Progenitor cell of endocrine pancreas (in vitro differentiated cells): ENCODE results near the gene ALLC. TPM values are rescaled to one million over a fixed set of nuclear protein-coding genes. Genes with fewer than 3 reads are reported as not detected.

Experiments
- DNase-seq: peaks from one replicate; pipeline ENCODE4 v3.0.0; 2021; ENCODE audit warnings: low spot score; ENCODE audit not compliant: unreplicated experiment
- H3K27ac Mint-ChIP-seq: 2 replicates; pipeline ENCODE4 v1.8.0; 2021; ENCODE audit warnings: mild to moderate bottlenecking, moderate library complexity, mixed read lengths
- H3K27me3 Mint-ChIP-seq: 2 replicates; pipeline ENCODE4 v1.8.0; 2021; ENCODE audit warnings: mixed read lengths
- H3K36me3 Mint-ChIP-seq: 2 replicates; pipeline ENCODE4 v1.8.0; 2022; ENCODE audit warnings: mixed read lengths; ENCODE audit not compliant: insufficient read depth
- H3K4me1 Mint-ChIP-seq: 2 replicates; pipeline ENCODE4 v1.8.0; 2021; ENCODE audit warnings: low read depth, mixed read lengths
- H3K4me3 Mint-ChIP-seq: 2 replicates; pipeline ENCODE4 v1.8.0; 2021; ENCODE audit warnings: low read depth, mild to moderate bottlenecking, moderate library complexity, mixed read lengths
- H3K9me3 Mint-ChIP-seq: 2 replicates; pipeline ENCODE4 v1.8.0; 2021; ENCODE audit warnings: low read depth, mixed read lengths
- total RNA-seq: library from RNA; stranded (reverse); gene quantifications from 2 replicates; pipeline ENCODE4 v1.2.1, GENCODE V29; 2021
- TF ChIP-seq, protein P1 (sequence below): fragments of 200-600 bp; sonication (generic); IDR thresholded peaks from one replicate; pipeline ENCODE4 v1.5.0; 2021; ENCODE audit warnings: antibody characterized with exemption, mild to moderate bottlenecking; ENCODE audit not compliant: unreplicated experiment

Gene ALLC
- total RNA-seq, 1 donor from 2014 or later = not detected

DNA sequence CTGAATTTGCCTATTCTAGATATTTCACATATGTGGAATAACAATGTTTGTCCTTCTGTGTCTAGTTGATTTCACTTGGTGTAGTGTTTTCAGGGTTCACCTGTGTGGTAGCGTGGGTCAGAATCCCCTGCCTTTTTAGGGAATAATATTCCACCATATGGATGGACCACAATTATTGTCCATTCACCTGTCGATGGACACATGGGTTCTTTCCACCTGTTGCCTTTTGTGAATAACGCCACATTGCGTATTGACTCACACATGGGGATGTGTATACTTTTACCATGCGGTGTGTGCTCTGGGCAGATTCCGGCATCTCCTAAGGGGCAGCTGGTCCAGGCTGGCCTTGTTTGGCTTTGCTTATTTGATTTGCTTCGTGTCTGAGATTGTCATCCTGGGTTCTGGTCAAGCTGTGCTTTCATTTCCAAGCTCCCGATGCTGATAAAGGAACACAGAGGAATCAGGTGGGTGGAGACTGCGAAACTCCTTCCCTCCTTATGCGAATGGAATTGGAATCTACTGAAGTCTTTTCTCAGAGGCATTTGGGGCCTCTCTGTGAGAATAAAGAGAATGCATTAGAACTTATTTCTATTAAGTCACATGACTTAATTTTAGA, 18.9 kb upstream of the ALLC start:
- DNase-seq = no peak
- H3K9me3 Mint-ChIP-seq = no peaks in the 10 kb centered on the region
- H3K4me3 Mint-ChIP-seq = no peak overlapping the region
- peaks cover 16% of the 10 kb centered on the region for H3K27me3 Mint-ChIP-seq
- no peaks in the 10 kb centered on the region for H3K36me3 Mint-ChIP-seq
- TF ChIP-seq, protein P1, sequence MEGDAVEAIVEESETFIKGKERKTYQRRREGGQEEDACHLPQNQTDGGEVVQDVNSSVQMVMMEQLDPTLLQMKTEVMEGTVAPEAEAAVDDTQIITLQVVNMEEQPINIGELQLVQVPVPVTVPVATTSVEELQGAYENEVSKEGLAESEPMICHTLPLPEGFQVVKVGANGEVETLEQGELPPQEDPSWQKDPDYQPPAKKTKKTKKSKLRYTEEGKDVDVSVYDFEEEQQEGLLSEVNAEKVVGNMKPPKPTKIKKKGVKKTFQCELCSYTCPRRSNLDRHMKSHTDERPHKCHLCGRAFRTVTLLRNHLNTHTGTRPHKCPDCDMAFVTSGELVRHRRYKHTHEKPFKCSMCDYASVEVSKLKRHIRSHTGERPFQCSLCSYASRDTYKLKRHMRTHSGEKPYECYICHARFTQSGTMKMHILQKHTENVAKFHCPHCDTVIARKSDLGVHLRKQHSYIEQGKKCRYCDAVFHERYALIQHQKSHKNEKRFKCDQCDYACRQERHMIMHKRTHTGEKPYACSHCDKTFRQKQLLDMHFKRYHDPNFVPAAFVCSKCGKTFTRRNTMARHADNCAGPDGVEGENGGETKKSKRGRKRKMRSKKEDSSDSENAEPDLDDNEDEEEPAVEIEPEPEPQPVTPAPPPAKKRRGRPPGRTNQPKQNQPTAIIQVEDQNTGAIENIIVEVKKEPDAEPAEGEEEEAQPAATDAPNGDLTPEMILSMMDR = no peak
- no peak overlapping the region for H3K27ac Mint-ChIP-seq
- no peaks in the 10 kb centered on the region for H3K4me1 Mint-ChIP-seq

DNA sequence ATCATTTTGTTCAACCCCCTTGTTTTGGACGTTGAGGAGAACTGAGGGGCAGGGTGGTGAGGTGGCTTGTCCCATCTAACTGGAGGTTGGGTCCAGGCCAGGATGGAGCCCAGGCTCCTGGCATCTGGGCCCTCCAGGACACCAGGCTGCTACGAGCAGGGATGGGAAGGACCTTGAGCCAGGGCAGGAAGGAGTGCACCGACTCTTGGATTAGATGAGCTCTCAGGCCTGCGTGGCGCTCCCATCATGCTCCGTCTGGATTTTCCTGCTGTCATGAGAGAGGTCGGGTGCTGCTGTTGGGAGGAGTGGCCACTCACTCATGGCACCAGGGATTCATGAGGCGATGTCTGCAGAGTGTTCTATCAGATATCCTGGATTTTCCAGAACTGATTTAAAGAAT, 18.3 kb upstream of the ALLC start:
- H3K4me1 Mint-ChIP-seq = no peaks in the 10 kb centered on the region
- H3K27me3 Mint-ChIP-seq = peaks cover 16% of the 10 kb centered on the region
- no peak overlapping the region for H3K4me3 Mint-ChIP-seq
- TF ChIP-seq, protein P1 = no peak
- no peaks in the 10 kb centered on the region for H3K36me3 Mint-ChIP-seq
- no peak for DNase-seq
- H3K27ac Mint-ChIP-seq = no peak overlapping the region
- no peaks in the 10 kb centered on the region for H3K9me3 Mint-ChIP-seq

DNA sequence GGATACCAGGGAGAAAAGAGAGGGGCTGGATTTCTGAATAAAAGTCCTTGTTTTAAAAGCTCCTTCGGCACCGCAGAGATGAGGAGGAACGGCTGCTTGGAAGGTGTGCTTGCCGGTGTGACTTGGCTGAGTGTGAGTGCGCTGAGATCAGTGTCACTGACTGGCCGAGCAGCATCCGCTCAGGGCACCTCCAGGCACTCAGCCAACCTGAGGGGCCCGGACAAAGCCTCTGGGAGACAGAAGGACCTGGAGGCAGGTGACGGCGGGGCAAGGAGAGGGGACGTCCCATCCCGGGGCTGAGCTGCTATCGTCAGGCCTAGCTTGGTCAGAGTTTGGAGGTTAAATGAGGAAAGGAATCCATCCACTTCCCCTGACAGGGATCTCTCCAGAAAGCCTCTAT, 16.8 kb upstream of the ALLC start:
- H3K9me3 Mint-ChIP-seq = no peaks in the 10 kb centered on the region
- no peaks in the 10 kb centered on the region for H3K36me3 Mint-ChIP-seq
- no peak overlapping the region for H3K27ac Mint-ChIP-seq
- no peak for DNase-seq
- H3K4me1 Mint-ChIP-seq = no peaks in the 10 kb centered on the region
- TF ChIP-seq, protein P1 = no peak
- peaks cover 11% of the 10 kb centered on the region for H3K27me3 Mint-ChIP-seq
- H3K4me3 Mint-ChIP-seq = no peak overlapping the region

DNA sequence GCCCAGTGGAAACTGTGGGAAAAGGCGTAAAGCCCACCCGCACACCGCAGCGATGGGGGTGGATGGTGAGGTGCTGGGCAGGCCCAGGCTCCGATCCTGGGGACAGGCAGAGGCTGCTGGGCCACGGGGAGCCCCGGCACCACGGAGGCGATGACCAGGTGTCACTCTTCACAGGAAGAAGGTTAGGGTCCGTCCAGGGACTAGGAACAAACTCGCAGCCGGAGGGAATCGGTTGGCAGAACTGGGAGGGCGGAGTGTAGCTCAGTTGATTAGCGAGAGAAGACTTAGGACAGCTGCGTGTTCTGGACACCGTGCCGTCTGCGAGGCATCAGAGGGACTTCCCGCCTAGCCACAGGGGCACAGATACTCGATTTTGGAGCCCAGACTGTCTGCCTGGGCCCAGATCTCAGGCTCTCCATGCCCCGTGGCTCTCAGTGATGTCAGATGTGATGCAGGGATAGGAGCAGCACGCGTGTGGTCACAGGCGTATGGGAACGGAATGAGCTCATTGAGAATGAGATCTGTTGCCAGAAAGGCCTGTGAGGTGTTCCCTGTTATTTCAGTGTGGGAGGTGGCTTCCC, 16.1 kb upstream of the ALLC start:
- H3K27ac Mint-ChIP-seq = no peak overlapping the region
- TF ChIP-seq, protein P1 = no peak
- DNase-seq = no peak
- H3K9me3 Mint-ChIP-seq = no peaks in the 10 kb centered on the region
- peaks cover 8% of the 10 kb centered on the region for H3K27me3 Mint-ChIP-seq
- H3K4me1 Mint-ChIP-seq = no peaks in the 10 kb centered on the region
- H3K36me3 Mint-ChIP-seq = no peaks in the 10 kb centered on the region
- H3K4me3 Mint-ChIP-seq = no peak overlapping the region

DNA sequence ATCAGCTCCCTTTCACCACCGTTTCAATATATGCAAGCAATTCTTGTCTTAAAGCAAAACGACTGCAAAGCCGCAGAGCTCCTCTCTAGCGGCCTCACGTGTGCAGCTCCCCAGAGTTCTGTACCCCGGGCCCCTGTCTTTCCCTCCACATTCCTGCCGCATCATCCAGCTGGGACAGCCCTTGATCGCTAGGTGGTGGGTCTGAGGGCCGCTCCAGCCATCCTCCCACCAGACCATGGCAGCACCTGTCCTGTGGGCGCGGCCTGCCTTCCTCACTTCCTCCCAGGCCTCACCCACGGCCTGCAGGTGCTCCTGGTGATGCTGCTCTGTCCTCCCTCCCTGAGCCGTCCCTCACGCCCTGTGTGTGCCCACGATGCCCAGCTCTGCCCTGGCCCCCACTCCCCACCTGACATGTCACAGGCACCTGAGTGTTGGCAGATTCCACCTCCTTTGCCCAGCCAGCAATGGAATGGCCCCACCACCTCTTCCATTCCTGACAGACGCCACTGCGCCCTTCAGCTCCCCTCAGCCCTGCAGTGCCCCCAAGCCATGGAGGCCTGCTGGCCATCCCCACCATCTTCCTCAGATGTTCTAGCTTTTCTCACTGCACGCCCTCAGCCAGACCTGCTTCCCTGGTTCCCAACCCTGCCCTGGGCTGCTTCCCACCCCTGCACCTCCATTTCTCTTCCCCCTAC, 15.3 kb upstream of the ALLC start:
- TF ChIP-seq, protein P1 = no peak
- peaks cover 5% of the 10 kb centered on the region for H3K27me3 Mint-ChIP-seq
- no peaks in the 10 kb centered on the region for H3K4me1 Mint-ChIP-seq
- no peak overlapping the region for H3K27ac Mint-ChIP-seq
- no peak overlapping the region for H3K4me3 Mint-ChIP-seq
- DNase-seq = no peak
- no peaks in the 10 kb centered on the region for H3K36me3 Mint-ChIP-seq
- H3K9me3 Mint-ChIP-seq = no peaks in the 10 kb centered on the region
